Ovary (tissue), 9 donors: ENCODE data around the gene OR5K3. TPM values are rescaled to one million over a fixed set of nuclear protein-coding genes. Genes with fewer than 3 reads are reported as not detected.
"Not testable (repeated sequence)": the region's sequence is repeated elsewhere in the genome, so short reads cannot be mapped to it uniquely, and the experiment has no call there.

ENCODE experiments used
- DNase-seq, 5 donors: peaks; one replicate each; pipeline ENCODE4 v3.0.0-alpha.2; 2019 to 2020
- H3K27ac ChIP-seq, 2 donors: fragments of 200-600 bp; one replicate each; pipeline versions ENCODE4 v1.5.1 to v1.8.0; 2019 to 2022
- H3K27me3 ChIP-seq: fragments of 200-600 bp; one replicate; pipeline ENCODE4 v1.8.0; 2022
- H3K36me3 ChIP-seq: fragments of 200-600 bp; sonication (generic); one replicate; pipeline ENCODE4 v1.5.1; 2019
- H3K4me1 ChIP-seq: one replicate; pipeline ENCODE4 v1.8.1; 2013; ENCODE audit warnings: mild to moderate bottlenecking, moderate library complexity; ENCODE audit not compliant: insufficient read depth
- H3K4me3 ChIP-seq: fragments of 200-600 bp; sonication (generic); one replicate; pipeline ENCODE4 v1.5.1; 2017
- H3K9me3 ChIP-seq, 2 donors: fragments of 200-600 bp in 1 of 2; sonication (generic) in 1 of 2; one replicate each; pipeline versions ENCODE4 v1.5.1 to v1.8.1; 2013 to 2019; ENCODE audit warnings: mild to moderate bottlenecking in 1 of 2, moderate library complexity in 1 of 2
- CTCF ChIP-seq, 3 donors: fragments of 450-650 bp in 2 of 3; fragments of 200-600 bp in 1 of 3; IDR thresholded peaks; one replicate each; pipeline versions ENCODE4 v1.5.1 to v1.8.0; 2016 to 2022; ENCODE audit warnings: antibody characterized with exemption in 3 of 3, mild to moderate bottlenecking in 1 of 3
- EP300 ChIP-seq: sonication (generic); formaldehyde crosslinking; IDR thresholded peaks from one replicate; pipeline ENCODE4 v1.6.1; 2017; ENCODE audit warnings: antibody characterized with exemption
- POLR2A ChIP-seq: fragments of 450-650 bp; IDR thresholded peaks from one replicate; pipeline ENCODE4 v1.6.1; 2017; ENCODE audit warnings: antibody characterized with exemption, mild to moderate bottlenecking, moderate library complexity
- WGBS, 3 donors: extraction: QIAGEN DNeasy Blood & Tissue Kit in 1 of 3; methylation state at CpG; one replicate each; pipeline versions ENCODE4 v1.1.5 to v1.1.7; 2013 to 2017; 5-methylcytosine and 5-hydroxymethylcytosine counted together
- intact Hi-C, 4 donors: fragments of 100-400 bp; cut with DNase I; formaldehyde crosslinking; loops; one replicate each; pipeline versions ENCODE4 v1.11.0 to v1.15.1; 2022 to 2023
- polyA plus RNA-seq, 2 donors: library from polyadenylated mRNA; stranded (reverse); fragments of 200-250 nt in 1 of 2; fragments of 350-450 nt in 1 of 2; fragmentation: Illumina TruSeq in 1 of 2; extraction: RNeasy Lipid Tissue Mini Kit (QIAGEN cat#74804) in 1 of 2; gene quantifications; one replicate each; pipeline ENCODE4 v1.2.3, GENCODE V29; 2013 to 2014
- total RNA-seq, 7 donors: library from RNA; depleted of rRNA in 2 of 7; stranded (reverse); fragments of >200 nt in 2 of 7; fragmentation: NEBNext Ultra II Directional in 3 of 7; extraction: Animal tissue kit (Norgen Biotek cat#: 25700) in 3 of 7; gene quantifications; one replicate each; pipeline versions ENCODE4 v1.1.0 to v1.2.4, GENCODE V29; 2016 to 2023
- donor health status: DM: no; HTN: no; CAD: no; lungs with moderate emphysema.
- donor health status: DM: no; HTN: no; CAD: no.
- donor health status: Bipolar disorder and iron deficiency.
- donor health status: DM: yes; HTN: yes; CAD: no.
- donor health status: DM: no; HTN: no; CAD: no.
- donor health status: DM: yes; HTN: yes; CAD: no.

OR5K3 gene
- total and polyA plus RNA-seq, 9 donors: not detected

GRCh38 chr3:98376631-98377030, 13.8 kb upstream of the OR5K3 start:
- TF ChIP-seq EP300 (no peak), POLR2A (no peak), CTCF (IDR thresholded peaks at IDR 0.05) (no peak)

GRCh38 chr3:98388147-98388546, 2.3 kb upstream of the OR5K3 start:
- intact Hi-C loops: no loop called here
- no peaks in the 10 kb centered on the region for H3K4me1 ChIP-seq
- no peaks in the 10 kb centered on the region for H3K36me3 ChIP-seq
- DNase-seq: no peak
- H3K27ac ChIP-seq: no peak overlapping the region
- no peak overlapping the region for H3K4me3 ChIP-seq
- H3K9me3 ChIP-seq: no peaks in the 10 kb centered on the region
- TF ChIP-seq CTCF (IDR thresholded peaks at IDR 0.05): no peak
- no peak for TF ChIP-seq EP300
- TF ChIP-seq POLR2A: no peak
- WGBS, 3 donors: 73 to 84% (median 76%) methylated on average over 2 of the region's 2 CpGs
- H3K27me3 ChIP-seq: no peaks in the 10 kb centered on the region

More at GRCh38 chr3:98376631-98377030, 13.8 kb upstream of the OR5K3 start:
- no peak for DNase-seq
- Histone ChIP-seq H3K27ac (no peak overlapping the region), H3K4me3 (no peak overlapping the region), H3K27me3 (no peaks in the 10 kb centered on the region), H3K36me3 (no peaks in the 10 kb centered on the region), H3K9me3 (no peaks in the 10 kb centered on the region), H3K4me1 (no peaks in the 10 kb centered on the region)
- WGBS, 3 donors: 31 to 52% (median 46%) methylated on average over 2 of the region's 2 CpGs
- intact Hi-C loops: no loop called here

- intact Hi-C loops: no loop called here
- H3K4me3 ChIP-seq: no peak overlapping the region
- TF ChIP-seq POLR2A: no peak
- TF ChIP-seq CTCF (IDR thresholded peaks at IDR 0.05): no peak
- no peak for TF ChIP-seq EP300
- no peaks in the 10 kb centered on the region for H3K4me1 ChIP-seq
- no peak for DNase-seq
- no peaks in the 10 kb centered on the region for H3K9me3 ChIP-seq
- no peaks in the 10 kb centered on the region for H3K27me3 ChIP-seq
- H3K27ac ChIP-seq: no peak overlapping the region
- H3K36me3 ChIP-seq: no peaks in the 10 kb centered on the region
Measured at GRCh38 chr3:98395101-98395500, 4.6 kb downstream of the OR5K3 start.

- intact Hi-C loops, DNase-seq, H3K36me3 ChIP-seq, H3K27me3 ChIP-seq, H3K4me1 ChIP-seq, H3K9me3 ChIP-seq, H3K27ac ChIP-seq, H3K4me3 ChIP-seq: not testable (repeated sequence)
- WGBS, 3 donors: 89 to 96% (median 94%) methylated on average over 4 of the region's 4 CpGs
Measured at GRCh38 chr3:98396482-98396881, 6.0 kb downstream of the OR5K3 start.

GRCh38 chr3:98398513-98398912, 8.0 kb downstream of the OR5K3 start:
- intact Hi-C loops: no loop called here
- no peak overlapping the region for H3K27ac ChIP-seq
- H3K9me3 ChIP-seq: no peaks in the 10 kb centered on the region
- DNase-seq: no peak
- H3K36me3 ChIP-seq: no peaks in the 10 kb centered on the region
- no peak overlapping the region for H3K4me3 ChIP-seq
- no peaks in the 10 kb centered on the region for H3K4me1 ChIP-seq
- TF ChIP-seq POLR2A: no peak
- TF ChIP-seq EP300: no peak
- no peak for TF ChIP-seq CTCF (IDR thresholded peaks at IDR 0.05)
- no peaks in the 10 kb centered on the region for H3K27me3 ChIP-seq
